ENCODE measurements around the gene FAM221B.

The FAM221B gene

DNA sequence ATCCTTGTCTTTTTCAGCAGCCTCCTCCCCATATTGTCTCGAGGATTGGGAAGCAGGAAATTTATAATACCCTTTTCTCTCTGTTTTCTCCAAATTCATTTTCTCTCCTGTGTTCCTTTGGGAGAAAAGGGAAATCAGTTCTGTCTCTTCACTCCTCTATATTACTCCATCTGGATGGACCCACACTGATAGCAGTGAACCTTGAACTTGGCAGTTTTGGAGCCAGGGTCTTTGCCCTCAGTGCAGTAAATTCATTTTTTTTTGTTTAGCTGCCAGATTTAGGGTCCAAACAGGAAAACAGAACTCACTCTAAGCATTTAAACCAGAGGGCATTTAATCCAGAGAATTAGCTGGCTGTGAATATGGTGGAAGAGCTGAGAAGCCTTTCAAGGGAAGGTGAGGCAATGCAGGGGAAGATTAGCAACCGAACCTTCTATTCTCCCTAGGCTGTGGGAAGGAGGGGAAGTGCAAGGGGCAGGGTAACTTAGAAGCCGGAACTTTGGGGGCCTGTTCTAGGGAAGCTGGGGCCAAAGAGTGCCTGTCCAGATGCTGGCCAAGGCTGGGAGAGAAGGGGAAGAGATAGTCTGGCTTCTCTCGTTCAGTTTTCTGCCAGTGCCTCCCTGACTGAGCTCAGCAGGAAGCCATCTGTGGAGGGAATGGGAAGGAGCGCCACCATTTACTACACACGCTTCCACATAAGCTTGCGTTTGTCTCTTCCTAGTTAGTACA is 53.5 kb downstream of the FAM221B start:
- TF ChIP-seq, protein P1, sequence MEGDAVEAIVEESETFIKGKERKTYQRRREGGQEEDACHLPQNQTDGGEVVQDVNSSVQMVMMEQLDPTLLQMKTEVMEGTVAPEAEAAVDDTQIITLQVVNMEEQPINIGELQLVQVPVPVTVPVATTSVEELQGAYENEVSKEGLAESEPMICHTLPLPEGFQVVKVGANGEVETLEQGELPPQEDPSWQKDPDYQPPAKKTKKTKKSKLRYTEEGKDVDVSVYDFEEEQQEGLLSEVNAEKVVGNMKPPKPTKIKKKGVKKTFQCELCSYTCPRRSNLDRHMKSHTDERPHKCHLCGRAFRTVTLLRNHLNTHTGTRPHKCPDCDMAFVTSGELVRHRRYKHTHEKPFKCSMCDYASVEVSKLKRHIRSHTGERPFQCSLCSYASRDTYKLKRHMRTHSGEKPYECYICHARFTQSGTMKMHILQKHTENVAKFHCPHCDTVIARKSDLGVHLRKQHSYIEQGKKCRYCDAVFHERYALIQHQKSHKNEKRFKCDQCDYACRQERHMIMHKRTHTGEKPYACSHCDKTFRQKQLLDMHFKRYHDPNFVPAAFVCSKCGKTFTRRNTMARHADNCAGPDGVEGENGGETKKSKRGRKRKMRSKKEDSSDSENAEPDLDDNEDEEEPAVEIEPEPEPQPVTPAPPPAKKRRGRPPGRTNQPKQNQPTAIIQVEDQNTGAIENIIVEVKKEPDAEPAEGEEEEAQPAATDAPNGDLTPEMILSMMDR (IDR thresholded peaks at IDR 0.05; ENCODE audit: low read depth, low read length): no peak
- H3K4me3 ChIP-seq (ENCODE audit: low read depth, low read length): no peak overlapping the region

DNA sequence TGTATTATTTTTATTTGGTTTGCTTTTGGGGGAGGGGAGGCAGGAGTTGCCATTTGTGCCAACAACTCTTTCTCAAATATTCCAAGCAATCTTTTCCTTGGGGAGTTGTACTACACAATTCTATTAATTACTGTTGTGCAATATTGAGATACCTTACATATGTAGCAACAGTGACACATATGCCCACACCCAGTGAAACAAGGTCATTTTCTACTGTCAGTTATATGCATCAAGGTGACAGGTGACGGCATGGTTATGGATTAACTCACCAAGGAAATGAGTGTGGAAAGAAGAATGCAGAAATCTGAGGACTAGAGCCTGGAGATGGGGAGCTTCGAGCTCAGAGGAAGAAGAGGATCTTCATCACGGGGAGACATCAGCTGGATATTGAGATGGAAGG is 56.6 kb downstream of the FAM221B start:
- no peak overlapping the region for H3K4me3 ChIP-seq (ENCODE audit: low read depth, low read length)
- TF ChIP-seq, protein P1 (IDR thresholded peaks at IDR 0.05; ENCODE audit: low read depth, low read length): no peak

DNA sequence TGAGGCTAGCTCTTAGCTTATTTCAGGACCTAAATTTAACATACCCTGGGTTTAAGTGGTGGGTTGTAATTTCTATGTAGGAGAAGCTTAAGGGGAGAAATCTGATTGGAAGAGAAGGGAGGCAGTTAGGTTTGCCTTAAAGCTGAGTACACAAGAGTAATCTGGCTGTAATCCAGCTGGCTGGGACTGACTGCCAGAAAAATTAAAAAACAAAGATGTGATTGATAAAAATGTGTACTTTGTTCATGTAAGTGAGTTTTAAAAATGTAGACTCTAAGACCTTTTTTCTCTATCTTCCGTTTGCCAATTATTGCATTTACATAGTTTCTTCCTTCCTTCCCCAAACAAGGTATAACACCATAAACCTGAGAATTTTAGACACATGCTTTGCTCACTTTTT is 57.0 kb downstream of the FAM221B start:
- no peak overlapping the region for H3K4me3 ChIP-seq (ENCODE audit: low read depth, low read length)
- TF ChIP-seq, protein P1 (IDR thresholded peaks at IDR 0.05; ENCODE audit: low read depth, low read length): no peak

DNA sequence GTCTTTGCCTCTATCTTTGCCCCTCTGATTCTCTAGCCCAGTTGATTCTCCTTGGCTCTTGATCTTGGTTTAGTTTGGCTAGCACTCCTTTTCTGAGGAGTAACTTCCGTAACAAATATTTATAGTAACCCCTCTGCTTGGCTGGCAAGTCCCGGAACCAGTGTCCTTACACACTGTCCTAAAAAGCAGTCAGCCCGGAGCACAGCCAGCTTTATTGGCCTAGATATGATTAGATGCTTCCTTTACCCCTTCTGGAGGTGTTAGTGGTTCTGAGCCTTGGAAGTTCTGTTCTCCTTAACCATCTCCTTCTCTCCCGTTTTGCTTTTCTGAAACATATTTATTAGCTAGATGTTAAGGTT is 57.5 kb downstream of the FAM221B start:
- no peak overlapping the region for H3K4me3 ChIP-seq (ENCODE audit: low read depth, low read length)

DNA sequence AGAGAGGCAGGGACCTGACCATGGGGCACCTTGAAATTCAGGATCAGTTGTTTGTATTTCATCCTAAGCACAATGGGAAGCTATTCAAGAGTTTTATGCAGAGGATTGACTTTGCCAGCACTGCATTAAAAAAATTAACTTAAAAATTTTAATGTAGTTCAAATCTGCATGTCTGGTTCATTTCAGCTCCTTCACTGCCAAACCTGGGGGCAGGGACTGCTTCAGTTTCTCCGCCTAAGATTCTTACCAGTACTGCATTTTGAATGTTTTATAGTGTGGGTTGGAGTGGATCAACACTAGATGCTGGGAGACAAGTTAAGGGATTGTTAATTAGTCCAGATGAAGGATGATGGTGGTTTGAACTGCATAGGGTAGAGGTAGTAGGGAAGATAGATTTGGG is 58.8 kb downstream of the FAM221B start:
- H3K4me3 ChIP-seq (ENCODE audit: low read depth, low read length): no peak overlapping the region
- TF ChIP-seq, protein P1 (IDR thresholded peaks at IDR 0.05; ENCODE audit: low read depth, low read length): no peak

More for the DNA sequence above, 57.5 kb downstream of the FAM221B start:
- TF ChIP-seq, protein P1 (IDR thresholded peaks at IDR 0.05; ENCODE audit: low read depth, low read length): no peak

DNA sequence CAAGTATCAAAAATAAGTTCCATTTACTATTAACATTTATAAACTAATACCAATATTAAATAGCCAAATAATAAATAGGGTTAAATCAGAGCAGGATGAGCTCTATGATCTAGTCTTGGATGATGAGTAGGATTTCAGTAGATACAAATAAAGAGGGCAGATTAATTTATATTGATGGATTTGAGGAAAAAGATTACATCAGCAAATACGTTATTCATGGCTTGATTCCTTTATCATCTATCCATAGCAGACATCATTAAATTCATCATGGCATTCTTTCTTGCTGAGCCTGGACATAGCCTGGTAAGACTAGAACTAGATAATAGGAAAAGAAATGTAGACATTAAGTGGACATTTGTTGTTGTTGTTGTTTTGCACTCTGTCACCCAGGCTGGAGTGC is 61.1 kb downstream of the FAM221B start:
- TF ChIP-seq, protein P1 (IDR thresholded peaks at IDR 0.05; ENCODE audit: low read depth, low read length): no peak
- H3K4me3 ChIP-seq (ENCODE audit: low read depth, low read length): no peak overlapping the region

DNA sequence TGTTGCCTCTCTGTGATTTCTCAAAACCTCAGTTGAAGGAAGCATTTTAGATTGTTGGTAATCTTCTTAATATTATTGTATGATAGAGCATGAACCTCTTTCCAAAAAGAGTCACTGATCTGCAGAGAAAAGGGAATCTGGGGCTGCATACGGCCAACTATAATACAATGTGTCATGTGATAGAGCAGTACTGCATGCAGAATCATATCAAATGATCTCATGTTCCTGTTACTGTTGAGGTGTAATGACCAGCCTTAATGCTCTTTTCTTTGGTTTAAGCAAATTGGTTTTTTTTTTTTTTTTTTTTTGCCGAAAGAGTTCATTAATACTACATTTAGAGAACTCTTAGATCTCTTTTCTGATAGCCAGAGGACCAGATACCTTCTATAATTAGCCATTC is 61.5 kb downstream of the FAM221B start:
- no peak overlapping the region for H3K4me3 ChIP-seq (ENCODE audit: low read depth, low read length)
- TF ChIP-seq, protein P1 (IDR thresholded peaks at IDR 0.05; ENCODE audit: low read depth, low read length): no peak
